PC-9 (cell line): Measurements from ENCODE around the gene LMX1B. TPM values are rescaled to one million over a fixed set of nuclear protein-coding genes. Genes with fewer than 3 reads are reported as not detected.

ENCODE experiments used
- BruUV-seq: library from RNA; stranded (reverse); fragments of 400-500 nt; replicated peaks from 2 replicates; lab custom pipeline; 2021; lab: Mats Ljungman, UMichigan
- CTCF ChIA-PET: fragments of 300-600 bp; sonication (Branson Sonifier 250); formaldehyde crosslinking; loops from one replicate; lab custom pipeline; 2022; ENCODE audit warnings: antibody characterized with exemption; lab: Charles Lee
- POLR2A ChIA-PET: fragments of 300-600 bp; sonication (Branson Sonifier 250); formaldehyde crosslinking; loops from one replicate; lab custom pipeline; 2022; ENCODE audit warnings: antibody characterized with exemption; ENCODE audit not compliant: unreplicated experiment; lab: Charles Lee
- DNase-seq, 2 experiments: peaks; one replicate each; pipeline versions ENCODE4 v3.0.0 to v3.0.0-alpha.2; 2015 to 2022; ENCODE audit warnings: mixed read lengths in 1 of 2
- H2AFZ ChIP-seq: fragments of 200-600 bp; sonication (generic); 2 replicates; pipeline ENCODE4 v1.8.1; 2017; ENCODE audit warnings: antibody characterized with exemption
- H3F3A ChIP-seq: fragments of 200-600 bp; sonication (generic); 2 replicates; pipeline ENCODE4 v1.8.1; 2017; ENCODE audit warnings: antibody characterized with exemption, mild to moderate bottlenecking, low read depth; ENCODE audit not compliant: insufficient read depth
- H3K27ac ChIP-seq: fragments of 200-600 bp; sonication (generic); 2 replicates; pipeline ENCODE4 v1.6.1; 2016; ENCODE audit warnings: mixed run types
- H3K27me3 ChIP-seq: fragments of 200-600 bp; sonication (generic); 2 replicates; pipeline ENCODE4 v1.6.1; 2016; ENCODE audit warnings: low read depth, mixed run types; ENCODE audit not compliant: insufficient read depth
- H3K36me3 ChIP-seq: fragments of 200-600 bp; sonication (generic); 2 replicates; pipeline ENCODE4 v1.6.1; 2016; ENCODE audit warnings: low read depth, mixed run types
- H3K4me1 ChIP-seq: fragments of 200-600 bp; sonication (generic); replicated peaks from 2 replicates; pipeline ENCODE4 v1.6.1; 2016; ENCODE audit warnings: mixed run types; ENCODE audit not compliant: insufficient read depth
- H3K4me2 ChIP-seq: fragments of 200-600 bp; sonication (generic); 2 replicates; pipeline ENCODE4 v1.6.1; 2017; ENCODE audit warnings: mixed run types
- H3K4me3 ChIP-seq: fragments of 200-600 bp; sonication (generic); 2 replicates; pipeline ENCODE4 v1.6.1; 2016; ENCODE audit warnings: mixed run types
- H3K79me2 ChIP-seq: fragments of 200-600 bp; sonication (generic); 2 replicates; pipeline ENCODE4 v1.6.1; 2017; ENCODE audit warnings: low read depth, mixed run types
- H3K9me2 ChIP-seq: fragments of 200-600 bp; sonication (generic); 2 replicates; pipeline ENCODE4 v1.8.1; 2017; ENCODE audit warnings: mild to moderate bottlenecking; ENCODE audit not compliant: insufficient read depth
- H3K9me3 ChIP-seq: fragments of 200-600 bp; sonication (generic); 2 replicates; pipeline ENCODE4 v1.8.1; 2016; ENCODE audit warnings: low read depth; ENCODE audit not compliant: insufficient read depth
- H4K20me1 ChIP-seq: fragments of 200-600 bp; sonication (generic); 2 replicates; pipeline ENCODE4 v1.8.1; 2017; ENCODE audit not compliant: insufficient read depth
- CTCF ChIP-seq: fragments of 200-600 bp; sonication (generic); conservative IDR thresholded peaks from 2 replicates; pipeline ENCODE4 v1.6.1; 2017; ENCODE audit warnings: mixed run types, antibody characterized with exemption, mild to moderate bottlenecking, moderate library complexity
- EZH2 ChIP-seq: fragments of 200-600 bp; sonication (generic); IDR thresholded peaks from 2 replicates; pipeline ENCODE4 v1.8.0; 2017; ENCODE audit warnings: antibody characterized with exemption, low read depth
- intact Hi-C: fragments of 100-400 bp; cut with micrococcal nuclease; formaldehyde crosslinking; loops from one replicate; pipeline ENCODE4 v1.10.0; 2022; ENCODE audit not compliant: unreplicated experiment
- total RNA-seq: library from RNA; stranded (reverse); gene quantifications from 2 replicates; pipeline ENCODE4 v1.2.3, GENCODE V29; 2021

The LMX1B gene
- total RNA-seq, 1 experiment from 2014 or later, result not detected

DNA sequence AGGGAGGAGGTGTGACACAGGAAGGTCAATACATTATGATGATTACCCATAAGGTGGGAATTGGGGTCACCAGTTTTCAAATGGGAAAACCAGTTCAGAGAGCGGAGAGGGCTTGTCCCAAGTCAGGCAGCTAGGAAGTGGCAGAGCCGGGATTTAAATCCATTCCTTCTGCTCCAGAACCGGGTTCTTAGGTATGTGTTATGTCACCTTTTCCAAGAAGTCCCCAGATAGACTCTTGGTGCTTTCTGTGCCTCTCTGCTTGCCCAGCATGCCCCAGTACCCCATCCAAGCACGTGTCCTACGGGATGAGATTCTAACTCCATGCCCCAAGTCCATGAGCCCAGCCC is 69.9 kb downstream of the LMX1B start:
- Histone ChIP-seq H3K27ac (no peak overlapping the region), H3K4me2 (no peak overlapping the region), H3K4me3 (no peak overlapping the region), H3K27me3 (peaks cover 55% of the 10 kb centered on the region), H2AFZ (no peak overlapping the region), H3K9me2 (no peaks in the 10 kb centered on the region), H4K20me1 (no peaks in the 10 kb centered on the region), H3K4me1 (no peaks in the 10 kb centered on the region), H3F3A (no peaks in the 10 kb centered on the region), H3K36me3 (no peaks in the 10 kb centered on the region), H3K79me2 (no peaks in the 10 kb centered on the region), H3K9me3 (no peaks in the 10 kb centered on the region)
- BruUV-seq, result no TSS peak
- TF ChIP-seq EZH2, result no peak
- TF ChIP-seq CTCF, result no peak
- CTCF ChIA-PET, result no interaction called here
- POLR2A ChIA-PET, result no interaction called here
- intact Hi-C loops, result no loop called here
- no peak for DNase-seq

GRCh38 chr9:126684345-126684744 is 70.6 kb downstream of the LMX1B start:
- CTCF ChIA-PET, result no interaction called here
- no peak for DNase-seq
- no TSS peak for BruUV-seq

DNA sequence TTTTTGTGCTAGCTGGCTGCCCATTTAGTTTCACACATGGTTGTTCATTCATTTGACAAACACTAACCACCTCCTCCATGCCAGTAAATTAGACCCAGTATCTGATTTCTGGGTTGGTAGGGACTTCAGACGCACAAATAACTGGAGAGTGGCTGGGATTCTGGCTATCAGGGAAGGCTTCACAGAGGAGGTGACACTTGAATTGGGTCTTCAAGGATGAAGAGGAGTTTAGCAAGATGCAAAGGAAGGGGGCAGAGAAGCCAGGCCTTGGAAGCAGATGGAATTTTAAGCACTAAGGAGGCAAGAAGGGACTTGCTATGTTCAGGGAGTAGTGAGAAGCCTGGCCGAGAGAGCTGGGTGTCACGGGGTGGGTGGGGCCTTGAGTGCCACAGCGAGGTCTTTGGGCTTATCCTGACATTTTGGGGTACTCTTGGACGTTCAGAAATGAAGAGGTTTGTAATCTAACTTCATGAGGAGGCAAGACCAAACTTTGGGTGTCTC is 71.3 kb downstream of the LMX1B start:
- Histone ChIP-seq H3K4me1 (no peaks in the 10 kb centered on the region), H3K27me3 (peaks cover 61% of the 10 kb centered on the region), H2AFZ (no peak overlapping the region), H3K27ac (no peak overlapping the region), H3K9me2 (no peaks in the 10 kb centered on the region), H3K79me2 (no peaks in the 10 kb centered on the region), H4K20me1 (no peaks in the 10 kb centered on the region), H3F3A (no peaks in the 10 kb centered on the region), H3K4me3 (no peak overlapping the region), H3K4me2 (no peak overlapping the region), H3K36me3 (no peaks in the 10 kb centered on the region), H3K9me3 (no peaks in the 10 kb centered on the region)
- POLR2A ChIA-PET, result no interaction called here
- no peak for DNase-seq
- intact Hi-C loops, result no loop called here
- no peak for TF ChIP-seq EZH2
- no peak for TF ChIP-seq CTCF
- CTCF ChIA-PET, result no interaction called here
- BruUV-seq, result no TSS peak

More at GRCh38 chr9:126684345-126684744, 70.6 kb downstream of the LMX1B start:
- POLR2A ChIA-PET, result no interaction called here
- no peaks in the 10 kb centered on the region for H3F3A ChIP-seq
- H3K4me1 ChIP-seq, result no peaks in the 10 kb centered on the region
- H4K20me1 ChIP-seq, result no peaks in the 10 kb centered on the region
- H3K9me2 ChIP-seq, result no peaks in the 10 kb centered on the region
- H3K4me2 ChIP-seq, result no peak overlapping the region
- intact Hi-C loops, result no loop called here
- H3K9me3 ChIP-seq, result no peaks in the 10 kb centered on the region
- no peak overlapping the region for H2AFZ ChIP-seq
- H3K4me3 ChIP-seq, result no peak overlapping the region
- TF ChIP-seq CTCF (no peak), EZH2 (no peak)
- no peaks in the 10 kb centered on the region for H3K79me2 ChIP-seq
- peaks cover 55% of the 10 kb centered on the region for H3K27me3 ChIP-seq
- H3K27ac ChIP-seq, result no peak overlapping the region
- H3K36me3 ChIP-seq, result no peaks in the 10 kb centered on the region
